ENCODE measurements around the gene CDH23. TPM values are rescaled to one million over a fixed set of nuclear protein-coding genes. Genes with fewer than 3 reads are reported as not detected.

The CDH23 gene
- polyA plus RNA-seq, 1 donor (not counting 4 experiments of a cell fraction or from before 2014, with no cell fraction given) = 0.01 TPM

DNA sequence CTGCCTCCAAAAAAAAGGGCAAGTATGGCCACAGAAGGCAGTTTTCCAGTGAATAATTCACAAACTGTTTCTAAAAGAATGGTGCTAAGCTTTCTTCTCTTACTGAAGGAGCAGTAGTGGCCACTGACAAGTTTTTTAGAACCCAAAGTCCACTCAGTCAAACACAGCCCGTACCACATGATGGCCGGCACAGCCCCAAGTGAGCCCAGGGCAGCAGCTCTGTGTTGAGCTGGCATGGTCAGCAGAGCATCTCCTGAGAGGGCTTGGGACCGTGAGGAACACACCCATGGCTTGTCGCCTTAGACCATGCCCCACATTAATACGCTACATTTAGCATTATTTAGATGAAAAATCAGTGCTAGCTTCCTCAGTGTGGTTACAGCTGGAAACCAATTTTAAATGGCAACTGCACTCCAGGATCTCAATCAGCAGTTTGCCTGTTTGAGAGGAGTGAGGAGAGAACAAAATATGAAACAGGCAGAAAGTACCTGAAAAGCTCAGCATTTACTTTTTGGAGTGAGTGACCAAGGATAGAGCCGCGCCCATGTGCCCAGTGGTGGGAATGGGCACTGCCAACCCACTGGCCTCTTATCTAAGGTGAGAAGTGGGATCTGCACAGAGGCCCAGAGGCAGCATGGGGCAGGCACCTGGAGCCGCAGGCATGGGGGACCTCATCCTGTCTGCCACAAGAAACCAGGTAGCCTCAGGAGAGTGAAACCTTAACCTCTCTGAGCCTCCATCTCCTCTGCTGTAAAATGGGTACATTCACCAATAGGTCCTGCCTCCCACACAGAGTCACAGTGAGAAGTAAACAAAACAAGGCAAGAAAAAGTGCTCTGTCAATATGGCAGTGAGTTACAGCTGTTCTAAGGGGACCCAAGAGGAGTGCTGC is 437.0 kb downstream of the CDH23 start:
- H3K9ac ChIP-seq (ENCODE audit: control insufficient read depth, extremely low read depth, insufficient read depth, low read length) = no peak overlapping the region
- no peaks in the 10 kb centered on the region for H3K9me3 ChIP-seq (ENCODE audit: control insufficient read depth, low read depth, low read length)
- H3K4me3 ChIP-seq (ENCODE audit: control insufficient read depth in 2 of 3, extremely low read depth in 1 of 3, insufficient read depth in 2 of 3, low read depth in 1 of 3, low read length in 3 of 3) = no peak overlapping the region
- H4K20me1 ChIP-seq (ENCODE audit: control insufficient read depth, extremely low read depth, insufficient read depth, low read length) = peaks cover 7% of the 10 kb centered on the region
- peaks cover 37% of the 10 kb centered on the region for H3K4me1 ChIP-seq (ENCODE audit: control insufficient read depth, extremely low read depth, insufficient read depth, low read length)
- no peak overlapping the region for H3K27ac ChIP-seq (ENCODE audit: control insufficient read depth, insufficient read depth, low read length)
- DNase-seq (ENCODE audit: low read depth, low spot score) = no peak
- H3K4me2 ChIP-seq (ENCODE audit: control insufficient read depth, extremely low read depth, insufficient read depth, low read depth, low read length) = no peak overlapping the region
- dilution Hi-C loops (cut with MboI; ENCODE audit: extremely low pct_ligation_motif_present, low sequenced_read_pairs) = no loop called here
- peaks cover 4% of the 10 kb centered on the region for H3K9me1 ChIP-seq (ENCODE audit: control insufficient read depth, extremely low read depth, insufficient read depth, low read length)
- no peak for FAIRE-seq
- no peaks in the 10 kb centered on the region for H3K27me3 ChIP-seq (ENCODE audit: control insufficient read depth, extremely low read depth, insufficient read depth, low read length)
- no peak overlapping the region for H2AFZ ChIP-seq (ENCODE audit: control insufficient read depth, low read length)
- H3K36me3 ChIP-seq (ENCODE audit: control insufficient read depth in 2 of 2, extremely low read depth in 1 of 2, insufficient read depth in 2 of 2, low read length in 2 of 2) = peaks cover 32 to 48% of the 10 kb centered on the region in 2 experiments
- TF ChIP-seq, protein P1, sequence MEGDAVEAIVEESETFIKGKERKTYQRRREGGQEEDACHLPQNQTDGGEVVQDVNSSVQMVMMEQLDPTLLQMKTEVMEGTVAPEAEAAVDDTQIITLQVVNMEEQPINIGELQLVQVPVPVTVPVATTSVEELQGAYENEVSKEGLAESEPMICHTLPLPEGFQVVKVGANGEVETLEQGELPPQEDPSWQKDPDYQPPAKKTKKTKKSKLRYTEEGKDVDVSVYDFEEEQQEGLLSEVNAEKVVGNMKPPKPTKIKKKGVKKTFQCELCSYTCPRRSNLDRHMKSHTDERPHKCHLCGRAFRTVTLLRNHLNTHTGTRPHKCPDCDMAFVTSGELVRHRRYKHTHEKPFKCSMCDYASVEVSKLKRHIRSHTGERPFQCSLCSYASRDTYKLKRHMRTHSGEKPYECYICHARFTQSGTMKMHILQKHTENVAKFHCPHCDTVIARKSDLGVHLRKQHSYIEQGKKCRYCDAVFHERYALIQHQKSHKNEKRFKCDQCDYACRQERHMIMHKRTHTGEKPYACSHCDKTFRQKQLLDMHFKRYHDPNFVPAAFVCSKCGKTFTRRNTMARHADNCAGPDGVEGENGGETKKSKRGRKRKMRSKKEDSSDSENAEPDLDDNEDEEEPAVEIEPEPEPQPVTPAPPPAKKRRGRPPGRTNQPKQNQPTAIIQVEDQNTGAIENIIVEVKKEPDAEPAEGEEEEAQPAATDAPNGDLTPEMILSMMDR (optimal IDR thresholded peaks at IDR 0.05 in 1 of 3, IDR thresholded peaks at IDR 0.05 in 1 of 3, conservative IDR thresholded peaks at IDR 0.05 in 1 of 3; ENCODE audit: extremely low read depth in 1 of 3, insufficient read depth in 2 of 3, low read length in 3 of 3) = no peak
- TF ChIP-seq EZH2 (IDR thresholded peaks at IDR 0.05; ENCODE audit: low read length) = no peak
- peaks cover 59% of the 10 kb centered on the region for H3K79me2 ChIP-seq (ENCODE audit: control insufficient read depth, insufficient read depth, low read length)

DNA sequence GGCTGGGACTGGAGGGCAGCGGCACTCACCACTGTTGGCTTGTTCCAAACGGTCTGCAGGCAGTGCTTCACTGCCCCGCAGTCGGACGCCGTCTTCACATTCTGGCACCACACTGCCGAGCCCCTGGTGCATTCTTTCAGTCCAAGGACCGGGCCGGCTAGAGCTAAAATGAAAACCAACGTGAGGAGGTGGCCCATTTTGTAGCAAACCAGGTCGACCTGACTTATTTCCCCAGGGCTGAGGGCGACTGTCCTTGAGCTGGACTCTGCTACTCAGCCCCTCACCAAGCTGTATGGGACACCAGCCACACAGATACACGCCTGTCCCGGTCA is 437.6 kb downstream of the CDH23 start:
- H3K4me1 ChIP-seq (ENCODE audit: control insufficient read depth, extremely low read depth, insufficient read depth, low read length) = peaks cover 42% of the 10 kb centered on the region
- H3K4me2 ChIP-seq (ENCODE audit: control insufficient read depth, extremely low read depth, insufficient read depth, low read depth, low read length) = no peak overlapping the region
- no peak for TF ChIP-seq EZH2 (IDR thresholded peaks at IDR 0.05; ENCODE audit: low read length)
- TF ChIP-seq, protein P1 (optimal IDR thresholded peaks at IDR 0.05 in 1 of 3, IDR thresholded peaks at IDR 0.05 in 1 of 3, conservative IDR thresholded peaks at IDR 0.05 in 1 of 3; ENCODE audit: extremely low read depth in 1 of 3, insufficient read depth in 2 of 3, low read length in 3 of 3) = no peak
- peaks cover 59% of the 10 kb centered on the region for H3K79me2 ChIP-seq (ENCODE audit: control insufficient read depth, insufficient read depth, low read length)
- peaks cover 29 to 43% of the 10 kb centered on the region in 2 experiments for H3K36me3 ChIP-seq (ENCODE audit: control insufficient read depth in 2 of 2, extremely low read depth in 1 of 2, insufficient read depth in 2 of 2, low read length in 2 of 2)
- H3K9ac ChIP-seq (ENCODE audit: control insufficient read depth, extremely low read depth, insufficient read depth, low read length) = no peak overlapping the region
- dilution Hi-C loops (cut with MboI; ENCODE audit: extremely low pct_ligation_motif_present, low sequenced_read_pairs) = no loop called here
- no peak for DNase-seq (ENCODE audit: low read depth, low spot score)
- no peak overlapping the region for H2AFZ ChIP-seq (ENCODE audit: control insufficient read depth, low read length)
- FAIRE-seq = no peak
- H3K9me1 ChIP-seq (ENCODE audit: control insufficient read depth, extremely low read depth, insufficient read depth, low read length) = peaks cover 4% of the 10 kb centered on the region
- peaks cover 7% of the 10 kb centered on the region for H4K20me1 ChIP-seq (ENCODE audit: control insufficient read depth, extremely low read depth, insufficient read depth, low read length)
- H3K9me3 ChIP-seq (ENCODE audit: control insufficient read depth, low read depth, low read length) = no peaks in the 10 kb centered on the region
- H3K27me3 ChIP-seq (ENCODE audit: control insufficient read depth, extremely low read depth, insufficient read depth, low read length) = no peaks in the 10 kb centered on the region
- H3K27ac ChIP-seq (ENCODE audit: control insufficient read depth, insufficient read depth, low read length) = no peak overlapping the region
- no peak overlapping the region for H3K4me3 ChIP-seq (ENCODE audit: control insufficient read depth in 2 of 3, extremely low read depth in 1 of 3, insufficient read depth in 2 of 3, low read depth in 1 of 3, low read length in 3 of 3)
